Effector CD4-positive, alpha-beta T cell (primary cell): ENCODE results near the gene CACNA1G.

Experiments
- DNase-seq: peaks from one replicate; pipeline ENCODE4 v3.0.0-alpha.2; 2020

Gene CACNA1G

GRCh38 chr17:50635732-50635981, 75.1 kb downstream of the CACNA1G start:
- DNase-seq: no peak

- DNase-seq: no peak
Measured at GRCh38 chr17:50635982-50636803, 75.7 kb downstream of the CACNA1G start.

DNA sequence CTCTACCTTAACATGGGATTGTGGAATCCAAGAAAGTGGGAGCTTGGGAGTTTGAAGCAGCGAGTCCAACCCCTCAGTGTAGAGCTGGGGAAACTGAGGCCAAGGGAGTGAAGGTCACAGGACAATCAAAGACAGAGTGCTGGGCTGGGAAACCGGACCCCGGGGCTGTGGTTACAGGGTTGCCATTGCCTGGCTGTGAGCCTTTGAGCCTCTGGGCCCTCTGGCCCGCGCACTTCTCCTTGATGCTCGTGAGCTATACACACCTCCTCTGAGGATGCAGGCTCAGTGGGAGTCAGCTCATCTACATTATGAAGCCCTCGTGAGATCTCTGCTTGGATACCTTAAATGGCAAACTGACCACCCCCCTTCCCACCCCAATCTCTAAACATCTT, 76.3 kb downstream of the CACNA1G start:
- no peak for DNase-seq

DNA sequence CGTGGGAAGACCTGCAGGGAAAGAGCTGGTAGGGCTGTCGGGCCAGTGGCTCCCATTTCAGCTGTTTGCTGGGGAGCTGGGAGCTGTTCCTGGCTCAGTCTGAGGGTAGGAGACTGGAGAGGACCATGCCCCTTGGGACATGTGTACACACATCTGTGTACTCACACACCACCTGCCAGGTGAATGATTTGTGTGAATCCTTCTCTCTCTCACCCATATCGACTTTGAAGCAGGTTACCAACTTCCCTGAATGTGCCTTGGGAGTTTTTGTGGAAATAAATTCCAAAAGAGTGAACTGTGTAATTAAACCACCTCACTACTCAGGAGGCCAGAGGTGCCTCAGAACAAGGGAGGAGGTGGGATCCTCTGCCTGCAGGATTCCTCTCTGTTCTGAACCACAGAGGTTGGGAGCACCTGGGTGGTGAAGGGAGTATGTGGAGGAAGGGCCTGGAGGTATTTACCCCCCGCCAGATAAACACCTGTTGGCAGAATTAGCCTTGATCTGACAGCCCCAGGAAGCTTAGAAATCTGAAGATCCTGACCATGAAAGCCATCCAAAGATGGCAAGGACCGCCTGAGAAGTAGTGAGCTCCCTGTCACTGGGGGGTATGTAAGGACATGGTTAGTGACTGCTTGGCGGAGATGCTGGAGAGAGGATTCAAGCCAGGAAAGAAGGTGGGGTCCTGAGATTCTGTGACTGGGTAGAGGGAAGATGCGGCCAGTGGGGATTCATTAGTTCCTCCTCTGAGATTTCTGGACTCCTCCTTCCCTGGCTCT, 77.5 kb downstream of the CACNA1G start:
- DNase-seq: no peak

- DNase-seq: no peak
Measured at GRCh38 chr17:50638606-50638965, 78.1 kb downstream of the CACNA1G start.

GRCh38 chr17:50638966-50639713, 78.6 kb downstream of the CACNA1G start:
- DNase-seq: no peak

DNA sequence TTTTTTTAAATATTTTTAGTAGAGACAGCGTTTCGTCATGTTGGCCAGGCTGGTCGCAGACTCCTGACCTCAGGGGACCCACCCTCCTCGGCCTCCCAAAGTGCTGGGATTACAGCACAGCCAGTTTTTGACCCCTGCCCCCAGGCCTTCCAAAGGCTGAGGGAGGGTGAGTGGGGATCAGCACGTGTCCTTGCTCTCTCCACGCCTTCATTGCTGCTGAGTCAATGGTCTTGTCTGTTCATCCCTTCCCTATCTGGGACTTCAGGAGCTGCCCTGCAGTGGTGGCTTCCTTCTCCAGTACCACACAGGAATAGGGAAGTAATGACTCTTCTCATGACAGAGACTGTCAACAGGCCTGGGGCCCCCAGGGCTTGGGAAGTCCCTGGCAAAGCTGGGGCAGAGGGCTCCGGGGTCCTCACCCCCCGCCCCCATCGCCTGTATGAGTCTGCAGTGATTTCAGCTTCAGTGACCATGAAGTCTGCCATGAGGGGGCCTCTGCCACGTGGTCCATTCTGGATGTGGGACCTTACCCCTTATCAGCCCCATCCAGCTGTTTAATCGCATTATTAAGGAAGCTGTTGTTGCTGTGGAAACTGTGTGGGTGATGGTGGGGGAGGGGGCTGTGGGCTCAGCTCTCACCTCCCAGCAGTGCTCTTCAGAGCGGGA, 80.3 kb downstream of the CACNA1G start:
- DNase-seq: no peak

GRCh38 chr17:50641357-50641756, 80.8 kb downstream of the CACNA1G start:
- DNase-seq: no peak

GRCh38 chr17:50642071-50642721, 81.7 kb downstream of the CACNA1G start:
- DNase-seq: no peak

GRCh38 chr17:50642722-50643656, 82.5 kb downstream of the CACNA1G start:
- DNase-seq: no peak

DNA sequence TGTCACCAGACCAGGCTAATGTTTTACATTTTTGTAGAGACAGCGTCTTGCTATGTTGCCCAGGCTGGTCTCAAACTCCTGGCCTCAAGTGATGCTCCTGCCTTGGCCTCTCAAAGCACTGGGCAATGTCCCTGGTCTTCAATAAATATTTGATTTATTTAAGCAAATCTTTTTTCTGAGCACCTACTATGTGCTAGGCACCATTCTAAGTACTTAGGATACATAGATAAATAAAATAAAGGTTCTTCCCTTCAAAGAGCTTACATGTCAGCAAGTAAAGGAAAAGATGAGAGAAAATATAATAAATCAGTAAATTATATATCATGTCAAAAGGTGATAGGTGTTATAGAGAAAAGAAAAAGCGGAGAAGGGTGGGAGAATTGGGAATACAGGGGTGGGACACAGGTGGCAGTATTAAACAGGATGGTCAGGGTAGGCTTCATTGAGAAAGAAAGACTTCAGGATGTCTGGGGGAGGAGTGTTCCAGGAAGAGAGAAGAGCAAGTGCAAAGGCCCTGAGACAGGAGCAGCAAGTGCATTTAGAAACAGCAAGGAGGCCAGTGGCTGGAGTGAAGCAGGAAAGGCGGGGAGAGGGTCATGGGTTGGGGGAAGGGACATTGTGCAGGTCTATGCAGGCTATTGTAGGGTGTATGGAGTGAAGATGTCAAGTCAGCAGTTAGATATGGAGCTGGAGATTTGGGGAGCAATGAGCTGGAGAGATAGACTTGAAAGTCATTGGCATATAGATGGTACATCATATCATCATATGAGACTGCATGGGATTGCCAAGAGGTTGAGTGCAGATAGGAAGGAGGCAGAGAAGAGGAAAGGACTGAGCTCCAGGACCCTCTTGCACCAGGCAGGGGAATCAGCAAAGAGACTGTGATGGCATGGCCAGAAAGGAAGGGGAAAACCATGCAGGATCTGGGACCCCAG, 85.5 kb downstream of the CACNA1G start:
- DNase-seq: no peak

GRCh38 chr17:50647187-50647586, 86.7 kb downstream of the CACNA1G start:
- DNase-seq: no peak

DNA sequence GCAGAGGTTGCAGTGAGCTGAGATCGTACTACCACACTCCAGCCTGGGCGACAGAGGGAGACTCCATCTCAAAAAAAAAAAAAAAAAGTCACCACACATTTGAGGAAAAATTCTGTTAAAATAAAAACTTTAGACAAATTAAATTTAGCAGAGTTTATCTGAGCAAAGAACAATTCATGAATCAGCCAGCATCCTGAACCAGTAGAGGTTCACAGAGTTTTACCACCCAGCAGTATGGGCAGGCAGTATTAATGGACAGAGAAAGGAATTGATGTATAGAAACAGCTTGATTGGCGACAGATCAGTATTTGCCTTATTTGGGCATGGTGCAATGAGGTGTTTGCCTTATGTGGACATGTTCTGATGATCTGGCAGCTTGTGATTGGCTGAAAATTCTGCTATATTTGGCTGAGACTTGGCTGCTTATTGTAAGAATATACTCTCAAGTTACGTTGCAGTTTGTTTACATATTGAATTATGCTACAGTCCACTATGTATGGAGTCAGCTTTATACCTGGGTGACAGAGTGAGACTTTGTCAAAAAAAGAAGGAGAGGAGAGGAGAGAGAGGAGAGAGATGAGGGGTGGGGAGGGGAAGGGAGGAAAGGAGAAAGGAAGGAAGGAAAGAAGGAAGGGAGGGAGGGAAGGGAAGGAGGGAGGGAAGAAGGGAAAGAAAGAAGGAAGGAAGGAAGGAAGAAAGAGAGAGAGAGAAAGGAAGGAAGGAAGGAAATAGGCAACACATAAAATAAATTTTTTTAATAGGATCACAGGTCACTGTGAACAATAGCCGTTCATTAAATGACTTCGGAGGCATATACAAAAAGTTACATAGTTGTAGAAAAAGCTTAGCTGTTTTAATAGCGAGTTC, 88.8 kb downstream of the CACNA1G start:
- DNase-seq: no peak

GRCh38 chr17:50651661-50652060, 91.1 kb downstream of the CACNA1G start:
- no peak for DNase-seq

DNA sequence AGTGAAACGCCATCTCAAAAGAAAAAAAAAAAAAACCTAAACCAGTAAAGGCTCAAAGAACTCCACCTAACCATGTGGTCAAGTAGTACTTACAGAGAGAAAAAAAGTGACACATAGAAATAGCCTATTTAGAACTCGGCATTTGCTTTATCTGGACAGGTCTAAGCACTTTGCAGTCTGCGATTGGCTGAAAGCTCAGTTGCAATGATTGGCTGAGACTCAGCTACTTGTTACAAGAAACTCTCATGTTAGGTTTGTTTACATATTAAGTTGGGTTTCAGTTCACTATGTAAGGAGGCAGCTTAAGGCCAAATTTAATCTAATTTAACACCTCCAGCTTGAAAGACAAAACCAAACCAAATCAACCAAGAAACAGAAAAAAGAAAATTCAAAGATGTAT, 93.2 kb downstream of the CACNA1G start:
- no peak for DNase-seq

GRCh38 chr17:50656509-50656908, 96.0 kb downstream of the CACNA1G start:
- no peak for DNase-seq

GRCh38 chr17:50657054-50657453, 96.5 kb downstream of the CACNA1G start:
- DNase-seq: no peak

DNA sequence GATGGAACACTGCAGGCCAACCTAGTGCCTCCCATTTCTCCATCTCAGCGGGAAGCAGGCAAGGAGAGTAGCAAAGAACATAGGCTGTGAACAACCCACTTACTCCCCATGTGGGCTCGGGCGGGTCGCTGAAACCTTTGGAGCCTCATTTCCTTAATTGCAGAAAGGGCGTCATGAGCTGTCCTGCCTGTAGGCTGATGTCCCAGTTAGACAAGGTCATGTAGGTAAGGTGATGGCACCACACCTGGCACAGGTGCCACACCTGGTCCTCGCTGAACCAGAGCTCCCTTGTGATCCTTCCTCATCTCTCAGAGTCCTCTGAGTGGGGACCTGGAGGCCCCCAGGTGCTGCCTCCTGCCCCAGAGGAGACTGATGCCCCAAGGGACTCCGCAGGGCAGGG, 97.1 kb downstream of the CACNA1G start:
- DNase-seq: no peak

DNA sequence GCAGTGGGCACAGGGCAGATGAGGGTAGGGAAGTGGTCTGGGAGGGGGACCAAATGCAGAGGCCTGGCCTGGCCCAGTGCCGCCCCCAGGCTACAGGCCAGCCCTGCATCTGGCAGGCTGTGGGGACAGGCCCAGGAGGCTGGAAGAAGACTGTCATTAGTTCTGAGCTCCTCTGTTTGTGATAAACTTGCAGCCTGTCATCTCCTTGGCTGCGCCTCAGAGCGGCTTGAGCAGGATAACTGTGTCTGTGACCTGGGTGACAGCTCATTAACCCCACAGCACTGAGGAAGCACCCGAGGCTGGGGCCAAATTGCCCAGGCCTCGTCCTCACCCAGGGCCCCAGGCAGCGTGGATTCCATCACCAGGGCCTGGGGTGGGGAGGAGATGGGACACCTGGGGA, 98.1 kb downstream of the CACNA1G start:
- DNase-seq: no peak
